Mammary epithelial cell (primary cell): ENCODE results near the gene ATXN7L1.

ENCODE experiments used
- EZH2 ChIP-seq: IDR thresholded peaks from 2 replicates; pipeline ENCODE4 v1.6.1; 2012; ENCODE audit warnings: low read length, inconsistent platforms, borderline replicate concordance
- TF ChIP-seq, protein P1 (sequence below), 2 donors: IDR thresholded peaks in 1 of 2; conservative IDR thresholded peaks in 1 of 2; 2 replicates each; pipeline ENCODE4 v1.5.1; 2011 to 2012; ENCODE audit warnings: inconsistent platforms in 2 of 2, low read length in 2 of 2, mild to moderate bottlenecking in 2 of 2, control low read depth in 1 of 2, low read depth in 1 of 2; ENCODE audit not compliant: insufficient read depth in 1 of 2; ENCODE audit errors: extremely low read depth in 1 of 2

DNA sequence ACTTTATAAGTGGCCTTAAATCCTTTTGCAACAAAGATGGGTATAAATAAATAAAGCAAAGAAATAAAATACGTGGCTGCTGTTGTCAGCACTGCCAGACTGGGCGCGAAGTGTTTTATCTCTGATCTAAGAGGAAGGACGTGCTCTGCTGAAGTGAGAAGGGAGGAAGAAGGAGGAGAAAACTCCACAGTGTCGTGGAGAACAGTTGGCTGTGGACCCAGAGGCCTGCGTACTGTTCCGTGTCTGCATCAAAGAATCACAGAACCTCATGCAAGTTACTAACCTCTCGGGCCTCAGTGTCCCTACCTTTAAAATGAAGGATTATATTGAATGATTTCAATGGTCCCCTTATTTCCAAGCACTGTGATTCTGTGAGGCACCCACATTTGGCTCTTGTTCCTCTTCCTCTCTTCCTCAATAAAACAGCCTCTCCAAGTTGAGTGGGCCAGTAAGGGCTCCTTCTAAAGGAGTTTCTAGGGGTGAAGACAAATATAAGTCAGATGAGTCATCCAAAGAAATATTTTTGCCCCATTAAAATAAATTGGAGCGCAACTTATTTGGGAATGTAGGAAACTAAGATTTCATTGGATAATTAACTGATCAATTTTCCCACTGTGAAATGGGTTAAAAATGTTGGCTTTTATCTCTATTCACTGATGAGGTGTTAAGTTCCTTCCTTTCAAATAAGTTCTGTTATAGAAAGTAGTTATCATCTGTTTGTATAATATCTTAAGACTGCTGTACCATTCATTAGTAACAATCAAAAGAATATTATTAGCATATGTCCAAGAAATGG, 168.2 kb downstream of the ATXN7L1 start:
- TF ChIP-seq, protein P1, sequence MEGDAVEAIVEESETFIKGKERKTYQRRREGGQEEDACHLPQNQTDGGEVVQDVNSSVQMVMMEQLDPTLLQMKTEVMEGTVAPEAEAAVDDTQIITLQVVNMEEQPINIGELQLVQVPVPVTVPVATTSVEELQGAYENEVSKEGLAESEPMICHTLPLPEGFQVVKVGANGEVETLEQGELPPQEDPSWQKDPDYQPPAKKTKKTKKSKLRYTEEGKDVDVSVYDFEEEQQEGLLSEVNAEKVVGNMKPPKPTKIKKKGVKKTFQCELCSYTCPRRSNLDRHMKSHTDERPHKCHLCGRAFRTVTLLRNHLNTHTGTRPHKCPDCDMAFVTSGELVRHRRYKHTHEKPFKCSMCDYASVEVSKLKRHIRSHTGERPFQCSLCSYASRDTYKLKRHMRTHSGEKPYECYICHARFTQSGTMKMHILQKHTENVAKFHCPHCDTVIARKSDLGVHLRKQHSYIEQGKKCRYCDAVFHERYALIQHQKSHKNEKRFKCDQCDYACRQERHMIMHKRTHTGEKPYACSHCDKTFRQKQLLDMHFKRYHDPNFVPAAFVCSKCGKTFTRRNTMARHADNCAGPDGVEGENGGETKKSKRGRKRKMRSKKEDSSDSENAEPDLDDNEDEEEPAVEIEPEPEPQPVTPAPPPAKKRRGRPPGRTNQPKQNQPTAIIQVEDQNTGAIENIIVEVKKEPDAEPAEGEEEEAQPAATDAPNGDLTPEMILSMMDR (conservative IDR thresholded peaks at IDR 0.05 in 1 of 2, IDR thresholded peaks at IDR 0.05 in 1 of 2; ENCODE audit: extremely low read depth in 1 of 2, insufficient read depth in 1 of 2, low read depth in 1 of 2, low read length in 2 of 2), result no peak
- TF ChIP-seq EZH2, result no peak
